Measurements from ENCODE around the gene FSTL5. TPM values are rescaled to one million over a fixed set of nuclear protein-coding genes. Genes with fewer than 3 reads are reported as not detected.

Gene FSTL5
- total RNA-seq, 2 donors from 2014 or later: not detected

- intact Hi-C loops (cut with DNase I): no loop called here
- no peak for DNase-seq (ENCODE audit: low spot score)
Observed at GRCh38 chr4:161428180-161428965, 735.4 kb downstream of the FSTL5 start.

- intact Hi-C loops (cut with DNase I): no loop called here
- DNase-seq (ENCODE audit: low spot score): no peak
Observed at GRCh38 chr4:161419822-161420221, 744.0 kb downstream of the FSTL5 start.

- intact Hi-C loops (cut with DNase I): no loop called here
- no peak for DNase-seq (ENCODE audit: low spot score)
Observed at GRCh38 chr4:161411901-161412300, 751.9 kb downstream of the FSTL5 start.

- no peak for DNase-seq (ENCODE audit: low spot score)
- intact Hi-C loops (cut with DNase I): no loop called here
Observed at GRCh38 chr4:161404346-161405110, 759.3 kb downstream of the FSTL5 start.

DNA sequence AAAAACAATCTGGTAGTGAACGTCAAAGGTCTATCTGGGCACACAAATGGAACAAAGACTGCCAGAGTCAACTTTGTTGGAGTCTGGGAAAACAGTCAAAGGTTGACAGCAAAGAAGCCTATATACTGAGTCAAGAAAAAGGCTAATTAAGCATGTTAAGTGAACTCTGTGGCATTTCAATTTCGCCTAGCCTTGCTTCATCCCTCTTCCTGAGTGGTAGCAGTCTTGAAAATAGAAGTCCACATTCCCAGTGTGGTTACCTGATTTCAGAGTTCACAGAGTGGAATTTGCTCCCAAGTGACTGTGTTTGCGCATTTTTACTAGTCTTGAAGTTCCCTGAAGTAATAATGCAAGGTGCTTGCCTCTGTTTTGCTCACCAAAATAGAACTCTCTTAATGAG is 760.0 kb downstream of the FSTL5 start:
- no peak for DNase-seq (ENCODE audit: low spot score)
- intact Hi-C loops (cut with DNase I): no loop called here

DNA sequence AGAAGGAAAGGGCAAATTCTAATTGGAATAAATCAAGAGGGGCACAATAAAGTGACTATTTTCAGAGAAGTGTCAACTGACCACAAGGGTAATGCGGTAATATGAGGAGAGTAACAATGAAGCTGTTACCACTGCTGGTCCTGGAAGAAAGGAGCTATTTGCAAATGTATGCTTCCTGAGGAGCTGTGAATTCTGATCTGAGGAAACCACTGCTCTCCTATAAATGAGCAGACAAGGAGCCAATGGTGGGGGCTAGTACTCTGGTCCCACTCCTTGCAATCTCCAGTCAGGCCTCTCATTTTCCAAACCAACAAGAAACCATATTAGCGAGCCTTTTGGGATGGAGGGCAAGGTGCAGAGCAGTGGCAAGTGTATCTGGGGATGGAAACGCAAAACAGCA is 770.2 kb downstream of the FSTL5 start:
- intact Hi-C loops (cut with DNase I): no loop called here

GRCh38 chr4:161382655-161383054 is 781.1 kb downstream of the FSTL5 start:
- DNase-seq (ENCODE audit: low spot score): no peak

More for the DNA sequence above, 770.2 kb downstream of the FSTL5 start:
- no peak for DNase-seq (ENCODE audit: low spot score)

GRCh38 chr4:161376275-161376674 is 787.5 kb downstream of the FSTL5 start:
- intact Hi-C loops (cut with DNase I): no loop called here

More at GRCh38 chr4:161382655-161383054, 781.1 kb downstream of the FSTL5 start:
- intact Hi-C loops (cut with DNase I): no loop called here

GRCh38 chr4:161364681-161365080 is 799.1 kb downstream of the FSTL5 start:
- DNase-seq (ENCODE audit: low spot score): no peak
- intact Hi-C loops (cut with DNase I): no loop called here

More at GRCh38 chr4:161376275-161376674, 787.5 kb downstream of the FSTL5 start:
- DNase-seq (ENCODE audit: low spot score): no peak

- DNase-seq (ENCODE audit: low spot score): no peak
- intact Hi-C loops (cut with DNase I): no loop called here
Observed at GRCh38 chr4:161360982-161361381, 802.8 kb downstream of the FSTL5 start.

DNA sequence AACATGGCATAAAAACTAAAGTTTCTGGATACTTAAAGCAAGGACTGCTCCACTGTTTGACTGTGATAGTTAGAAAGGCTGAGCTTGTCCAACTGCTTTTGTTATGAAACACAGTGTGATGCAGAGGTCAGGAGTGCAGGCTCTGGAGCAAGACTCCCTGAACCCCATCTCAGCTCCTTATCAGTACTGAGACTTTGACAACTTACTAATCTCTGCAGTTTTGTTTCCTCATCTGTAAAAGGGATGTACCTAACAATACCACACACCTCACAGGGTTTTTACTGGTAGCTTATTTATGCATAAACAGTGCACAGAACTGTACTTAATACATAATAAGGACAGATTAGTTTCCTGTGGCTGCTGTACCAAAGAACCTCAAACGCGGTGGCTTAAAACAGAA is 804.3 kb downstream of the FSTL5 start:
- no peak for DNase-seq (ENCODE audit: low spot score)
- intact Hi-C loops (cut with DNase I): no loop called here

GRCh38 chr4:161356351-161356750 is 807.4 kb downstream of the FSTL5 start:
- no peak for DNase-seq (ENCODE audit: low spot score)
- intact Hi-C loops (cut with DNase I): no loop called here

DNA sequence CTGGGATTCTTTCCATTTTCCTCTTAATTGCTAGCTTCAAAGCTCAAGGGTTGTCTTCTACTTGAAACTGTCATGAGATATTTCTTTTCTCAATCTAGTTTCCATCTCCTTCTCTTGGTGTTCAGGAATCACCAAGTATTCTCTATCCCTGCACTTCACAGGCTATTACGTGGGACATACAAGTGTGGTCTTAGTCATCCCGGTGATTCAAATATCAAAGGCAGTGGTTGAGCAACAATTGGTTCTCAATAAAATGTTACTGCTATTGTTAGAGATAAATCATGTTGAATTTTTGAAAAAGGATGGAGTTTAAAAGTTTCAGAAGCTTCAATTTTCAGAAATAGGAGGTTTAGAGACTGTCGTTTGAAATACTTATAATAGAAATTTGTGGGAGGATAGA is 812.9 kb downstream of the FSTL5 start:
- DNase-seq (ENCODE audit: low spot score): no peak
- intact Hi-C loops (cut with DNase I): no loop called here

GRCh38 chr4:161345741-161346140 is 818.1 kb downstream of the FSTL5 start:
- intact Hi-C loops (cut with DNase I): no loop called here

DNA sequence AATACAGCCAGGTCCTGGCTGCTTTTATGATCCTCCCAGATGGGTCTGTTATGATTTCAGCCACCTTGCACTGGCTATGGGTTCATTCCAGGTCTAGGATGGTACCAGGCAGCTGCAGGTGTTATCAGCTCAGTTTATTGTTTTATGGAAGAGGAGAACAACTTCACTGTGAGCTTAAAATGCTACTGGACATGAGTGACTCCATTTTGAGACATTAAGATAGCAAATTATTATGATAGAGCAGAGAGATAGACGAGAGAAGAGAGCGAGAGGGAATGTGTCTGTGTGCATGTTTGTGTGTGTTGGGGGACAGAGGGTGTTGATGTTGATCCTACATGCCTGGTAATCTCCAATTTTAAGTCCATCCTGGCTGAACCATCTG is 820.2 kb downstream of the FSTL5 start:
- intact Hi-C loops (cut with DNase I): no loop called here
- no peak for DNase-seq (ENCODE audit: low spot score)

More at GRCh38 chr4:161345741-161346140, 818.1 kb downstream of the FSTL5 start:
- DNase-seq (ENCODE audit: low spot score): no peak

- DNase-seq (ENCODE audit: low spot score): no peak
- intact Hi-C loops (cut with DNase I): no loop called here
Observed at GRCh38 chr4:161342881-161343568, 820.8 kb downstream of the FSTL5 start.

GRCh38 chr4:161336621-161337020 is 827.2 kb downstream of the FSTL5 start:
- no peak for DNase-seq (ENCODE audit: low spot score)
- intact Hi-C loops (cut with DNase I): no loop called here

GRCh38 chr4:161336016-161336530 is 827.7 kb downstream of the FSTL5 start:
- no peak for DNase-seq (ENCODE audit: low spot score)
- intact Hi-C loops (cut with DNase I): no loop called here

Measured in posterior vena cava (tissue), 2 donors.